ENCODE results near the gene FAM114A2.

- TF ChIP-seq, protein P1, sequence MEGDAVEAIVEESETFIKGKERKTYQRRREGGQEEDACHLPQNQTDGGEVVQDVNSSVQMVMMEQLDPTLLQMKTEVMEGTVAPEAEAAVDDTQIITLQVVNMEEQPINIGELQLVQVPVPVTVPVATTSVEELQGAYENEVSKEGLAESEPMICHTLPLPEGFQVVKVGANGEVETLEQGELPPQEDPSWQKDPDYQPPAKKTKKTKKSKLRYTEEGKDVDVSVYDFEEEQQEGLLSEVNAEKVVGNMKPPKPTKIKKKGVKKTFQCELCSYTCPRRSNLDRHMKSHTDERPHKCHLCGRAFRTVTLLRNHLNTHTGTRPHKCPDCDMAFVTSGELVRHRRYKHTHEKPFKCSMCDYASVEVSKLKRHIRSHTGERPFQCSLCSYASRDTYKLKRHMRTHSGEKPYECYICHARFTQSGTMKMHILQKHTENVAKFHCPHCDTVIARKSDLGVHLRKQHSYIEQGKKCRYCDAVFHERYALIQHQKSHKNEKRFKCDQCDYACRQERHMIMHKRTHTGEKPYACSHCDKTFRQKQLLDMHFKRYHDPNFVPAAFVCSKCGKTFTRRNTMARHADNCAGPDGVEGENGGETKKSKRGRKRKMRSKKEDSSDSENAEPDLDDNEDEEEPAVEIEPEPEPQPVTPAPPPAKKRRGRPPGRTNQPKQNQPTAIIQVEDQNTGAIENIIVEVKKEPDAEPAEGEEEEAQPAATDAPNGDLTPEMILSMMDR (IDR thresholded peaks at IDR 0.05 in 2 of 3, conservative IDR thresholded peaks at IDR 0.05 in 1 of 3; ENCODE audit: borderline replicate concordance in 1 of 3, insufficient read depth in 1 of 3, low read depth in 2 of 3, low read length in 2 of 3): no peak
- TF ChIP-seq MAX (IDR thresholded peaks at IDR 0.05) (no peak), POLR2A (IDR thresholded peaks at IDR 0.05; ENCODE audit: borderline replicate concordance, extremely low read depth, insufficient read depth, insufficient read length) (no peak), POLR2AphosphoS5 (IDR thresholded peaks at IDR 0.05; ENCODE audit: low read depth, low read length) (no peak), EZH2 (IDR thresholded peaks at IDR 0.05) (no peak), SRF (IDR thresholded peaks at IDR 0.05; ENCODE audit: low read depth) (no peak), RAD21 (IDR thresholded peaks at IDR 0.05; ENCODE audit: low read depth) (no peak), SIN3A (IDR thresholded peaks at IDR 0.05; ENCODE audit: low read depth) (no peak), CEBPB (IDR thresholded peaks at IDR 0.05; ENCODE audit: low read depth) (no peak), ZNF274 (IDR thresholded peaks at IDR 0.05; ENCODE audit: low read depth, low read length) (no peak)
Measured at GRCh38 chr5:153974813-153975163, 63.9 kb downstream of the FAM114A2 start.
